Measurements from ENCODE around the gene CTIF. TPM values are rescaled to one million over a fixed set of nuclear protein-coding genes. Genes with fewer than 3 reads are reported as not detected.

The CTIF gene
- polyA plus RNA-seq, 1 donor from 2014 or later, result 50.2 TPM

- H3K9ac ChIP-seq (ENCODE audit: low read length), result no peak overlapping the region
- TF ChIP-seq SMC3 (conservative IDR thresholded peaks at IDR 0.05; ENCODE audit: poor library complexity) (no peak), EP300 (conservative IDR thresholded peaks at IDR 0.05; ENCODE audit: poor library complexity, severe bottlenecking) (no peak), TAF1 (IDR thresholded peaks at IDR 0.05; ENCODE audit: low read depth) (no peak), CTCF (IDR thresholded peaks at IDR 0.05; ENCODE audit: poor library complexity, severe bottlenecking) (no peak), EZH2 (IDR thresholded peaks at IDR 0.05; ENCODE audit: borderline replicate concordance, insufficient read depth, low read length, poor library complexity, severe bottlenecking) (no peak), REST (IDR thresholded peaks at IDR 0.05; ENCODE audit: borderline replicate concordance) (no peak), POLR2AphosphoS5 (IDR thresholded peaks at IDR 0.05) (no peak), RAD21 (conservative IDR thresholded peaks at IDR 0.05) (no peak), MXI1 (conservative IDR thresholded peaks at IDR 0.05; ENCODE audit: poor library complexity, severe bottlenecking) (no peak)
Observed at GRCh38 chr18:48814490-48815178, 275.8 kb downstream of the CTIF start.

GRCh38 chr18:48815179-48815515 is 276.3 kb downstream of the CTIF start:
- Histone ChIP-seq H3K9me2 (ENCODE audit: insufficient read depth, low read length) (no peaks in the 10 kb centered on the region), H2AFZ (ENCODE audit: low read depth, low read length) (no peak overlapping the region), H3F3A (ENCODE audit: insufficient read depth, low read length, poor library complexity, severe bottlenecking) (no peaks in the 10 kb centered on the region), H3K4me3 (ENCODE audit: low read length) (no peak overlapping the region), H3K27me3 (ENCODE audit: insufficient read depth, low read depth, low read length) (no peaks in the 10 kb centered on the region), H3K4me2 (ENCODE audit: low read length) (no peak overlapping the region), H3K9ac (ENCODE audit: low read length) (no peak overlapping the region), H3K36me3 (ENCODE audit: insufficient read depth, low read length) (peaks cover 10% of the 10 kb centered on the region), H3K79me2 (replicated peaks; ENCODE audit: insufficient read depth, low read length) (no peaks in the 10 kb centered on the region), H3K27ac (ENCODE audit: low read length) (no peak overlapping the region), H3K9me3 (ENCODE audit: low read length) (no peaks in the 10 kb centered on the region), H4K20me1 (ENCODE audit: insufficient read depth) (no peaks in the 10 kb centered on the region)
- TF ChIP-seq EZH2 (IDR thresholded peaks at IDR 0.05; ENCODE audit: borderline replicate concordance, insufficient read depth, low read length, poor library complexity, severe bottlenecking), result no peak
- TF ChIP-seq EP300 (conservative IDR thresholded peaks at IDR 0.05; ENCODE audit: poor library complexity, severe bottlenecking), result no peak
- TF ChIP-seq POLR2AphosphoS5 (IDR thresholded peaks at IDR 0.05), result no peak
- no peak for TF ChIP-seq TAF1 (IDR thresholded peaks at IDR 0.05; ENCODE audit: low read depth)
- no peak for TF ChIP-seq SMC3 (conservative IDR thresholded peaks at IDR 0.05; ENCODE audit: poor library complexity)
- TF ChIP-seq REST (IDR thresholded peaks at IDR 0.05; ENCODE audit: borderline replicate concordance), result no peak
- TF ChIP-seq MXI1 (conservative IDR thresholded peaks at IDR 0.05; ENCODE audit: poor library complexity, severe bottlenecking), result no peak
- TF ChIP-seq CTCF (IDR thresholded peaks at IDR 0.05; ENCODE audit: poor library complexity, severe bottlenecking), result no peak
- TF ChIP-seq RAD21 (conservative IDR thresholded peaks at IDR 0.05), result no peak

More at GRCh38 chr18:48814490-48815178, 275.8 kb downstream of the CTIF start:
- H3K4me3 ChIP-seq (ENCODE audit: low read length), result no peak overlapping the region
- no peak overlapping the region for H3K4me2 ChIP-seq (ENCODE audit: low read length)
- H3F3A ChIP-seq (ENCODE audit: insufficient read depth, low read length, poor library complexity, severe bottlenecking), result no peaks in the 10 kb centered on the region
- H2AFZ ChIP-seq (ENCODE audit: low read depth, low read length), result no peak overlapping the region
- no peaks in the 10 kb centered on the region for H3K9me3 ChIP-seq (ENCODE audit: low read length)
- H3K79me2 ChIP-seq (replicated peaks; ENCODE audit: insufficient read depth, low read length), result no peaks in the 10 kb centered on the region
- H3K27me3 ChIP-seq (ENCODE audit: insufficient read depth, low read depth, low read length), result no peaks in the 10 kb centered on the region
- no peak overlapping the region for H3K27ac ChIP-seq (ENCODE audit: low read length)
- no peaks in the 10 kb centered on the region for H4K20me1 ChIP-seq (ENCODE audit: insufficient read depth)
- H3K36me3 ChIP-seq (ENCODE audit: insufficient read depth, low read length), result peaks cover 10% of the 10 kb centered on the region
- H3K9me2 ChIP-seq (ENCODE audit: insufficient read depth, low read length), result no peaks in the 10 kb centered on the region

Data from neural cell (in vitro differentiated cells).